Measurements from ENCODE around the gene SETBP1. TPM values are rescaled to one million over a fixed set of nuclear protein-coding genes. Genes with fewer than 3 reads are reported as not detected.
A peak's percentile ranks its signal among the peaks of the same experiment; 100 is the strongest.

The SETBP1 gene
- total RNA-seq, 1 donor from 2014 or later, result 51.0 TPM

DNA sequence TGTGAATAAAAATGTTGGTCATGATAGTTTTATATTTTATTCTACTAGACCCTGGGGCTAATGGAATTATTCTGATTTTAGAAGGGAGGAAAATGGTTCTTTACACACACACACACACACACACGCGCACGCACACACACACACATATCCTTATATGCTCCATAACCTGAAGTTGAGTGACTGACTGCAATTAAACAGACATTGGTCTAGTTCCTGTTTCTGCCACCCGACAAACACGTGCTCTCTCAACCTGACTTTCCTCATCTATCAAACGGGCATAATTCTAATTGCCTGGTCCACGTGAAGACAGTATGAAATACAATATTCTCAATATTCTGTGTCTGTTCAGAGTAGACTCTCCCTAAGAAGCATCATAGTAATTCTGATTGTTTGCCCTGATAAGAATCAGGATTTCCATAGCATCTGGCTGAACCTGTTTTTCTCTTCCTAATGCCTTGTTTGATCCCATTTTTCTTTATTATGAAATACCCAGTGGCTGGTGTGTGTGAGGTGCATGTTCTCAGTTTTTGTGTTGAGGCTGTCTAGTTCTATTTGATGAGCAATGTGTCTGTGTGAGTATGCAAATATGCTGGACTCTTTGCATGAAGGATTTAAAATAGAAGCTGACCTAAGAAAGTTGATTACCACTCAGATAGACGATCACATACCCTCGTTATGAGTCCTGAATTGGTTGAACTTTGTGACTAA, 51.0 kb downstream of the SETBP1 start:
- no peak for DNase-seq (ENCODE audit: low spot score)

- DNase-seq (ENCODE audit: low spot score), result no peak
These were observed 51.5 kb downstream of the SETBP1 start for GRCh38 chr18:44732238-44732563.

GRCh38 chr18:44732599-44732998, 51.9 kb downstream of the SETBP1 start:
- DNase-seq (ENCODE audit: low spot score), result no peak

GRCh38 chr18:44733069-44733753, 52.5 kb downstream of the SETBP1 start:
- no peak for DNase-seq (ENCODE audit: low spot score)

DNA sequence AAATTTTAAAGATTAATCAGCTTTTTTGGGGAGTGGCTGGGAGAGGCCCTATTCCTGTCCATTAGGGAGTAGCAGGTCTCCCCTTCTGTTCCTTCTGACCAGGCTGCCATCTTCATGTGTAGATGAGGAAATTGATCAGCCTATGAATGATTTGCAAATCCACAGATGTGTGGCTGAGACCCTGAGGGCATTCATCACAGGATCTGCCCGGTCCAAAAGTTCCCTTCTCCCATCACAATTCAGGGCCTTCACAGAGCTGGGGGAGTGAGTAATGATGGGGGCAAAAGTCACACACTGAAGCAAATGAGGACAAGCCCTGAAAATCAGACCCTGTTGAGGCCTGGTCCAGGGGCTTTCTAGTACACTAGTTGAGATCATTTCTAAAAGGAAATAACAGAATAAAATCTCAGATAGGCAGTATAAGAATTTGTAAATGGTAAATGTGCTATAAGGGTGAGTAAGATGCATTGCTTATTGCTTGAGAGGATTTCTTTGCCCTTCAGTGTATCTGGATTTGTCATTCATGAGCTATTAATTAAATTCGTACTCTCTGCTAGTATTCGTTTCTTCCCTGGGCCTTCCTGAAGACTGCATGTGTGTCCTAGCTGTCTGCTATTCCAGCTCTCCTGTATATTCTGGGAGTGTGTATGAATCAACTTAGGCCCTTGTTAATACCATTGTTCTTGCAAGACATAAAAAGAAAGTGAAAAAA, 53.2 kb downstream of the SETBP1 start:
- DNase-seq (ENCODE audit: low spot score), result no peak

DNA sequence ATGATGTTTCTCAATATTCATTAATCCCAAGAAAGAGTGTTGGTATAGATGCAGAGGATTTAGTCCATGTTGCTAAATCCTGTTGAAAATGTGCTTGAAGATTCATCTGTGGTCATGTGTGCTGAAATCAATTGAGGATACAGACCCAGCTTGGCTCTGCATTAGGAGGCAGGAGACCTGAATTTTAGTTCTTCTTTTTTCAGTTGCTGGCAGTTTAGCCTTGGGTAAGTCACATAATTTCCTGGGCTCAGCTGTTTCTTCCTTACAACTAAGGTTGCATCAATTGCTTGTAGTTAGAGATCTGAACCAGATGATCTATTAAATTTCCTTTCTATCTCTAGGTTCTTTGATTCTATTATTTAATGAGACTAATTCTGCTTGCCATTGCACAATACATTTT, 54.4 kb downstream of the SETBP1 start:
- DNase-seq (ENCODE audit: low spot score), result no peak

DNA sequence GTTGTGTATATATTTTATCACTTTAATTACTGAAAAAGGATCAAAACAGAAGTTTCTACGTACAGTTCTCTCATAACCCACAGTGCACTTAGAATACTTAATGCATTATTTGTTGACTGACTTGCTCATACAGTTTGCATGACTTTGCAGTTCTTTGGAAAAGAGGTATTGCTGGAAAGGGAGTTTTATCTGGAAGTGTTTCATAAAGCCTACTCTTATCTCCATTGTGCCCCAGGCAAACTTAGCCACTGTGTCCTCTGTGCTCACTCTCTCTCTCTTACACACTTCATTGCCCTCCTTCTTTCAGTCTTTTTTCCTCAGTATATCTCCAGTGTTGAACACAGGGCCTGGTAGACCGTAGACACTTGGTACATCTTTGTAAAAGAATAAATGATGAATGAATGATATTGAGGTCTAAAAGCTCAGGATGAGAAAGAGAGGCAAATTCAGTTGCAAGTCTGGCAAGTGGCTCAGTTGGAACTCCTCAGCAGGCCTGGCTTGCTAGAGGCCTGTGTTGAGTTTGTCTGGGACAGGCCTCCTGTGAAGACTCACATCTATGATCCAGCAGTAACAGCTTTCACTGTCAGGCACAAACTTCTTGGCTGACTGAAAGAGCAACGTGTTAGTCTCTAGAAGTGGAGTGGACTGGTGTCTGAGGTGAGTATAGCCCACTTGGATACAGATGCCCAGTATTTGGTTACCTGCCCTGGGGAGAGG, 56.1 kb downstream of the SETBP1 start:
- DNase-seq (ENCODE audit: low spot score), result no peak

DNA sequence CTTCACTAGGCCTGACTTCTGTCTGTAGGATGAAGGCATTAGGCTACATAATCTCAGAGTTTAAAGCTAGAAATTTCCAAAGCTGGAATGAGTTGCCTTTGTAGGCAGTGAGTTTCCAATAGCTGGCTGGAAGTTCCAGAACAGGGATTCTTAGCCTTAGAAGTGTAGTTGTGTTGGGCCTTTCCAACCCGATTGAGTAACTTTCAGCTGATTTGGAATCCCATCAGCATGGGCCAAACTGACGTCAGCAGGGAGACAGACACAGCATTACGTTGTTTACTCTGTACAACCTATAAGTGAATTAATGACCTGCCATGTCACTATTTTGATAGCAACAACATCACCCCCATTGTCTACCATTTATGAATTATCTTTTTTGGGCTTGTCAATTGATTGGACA, 56.9 kb downstream of the SETBP1 start:
- no peak for DNase-seq (ENCODE audit: low spot score)

- no peak for DNase-seq (ENCODE audit: low spot score)
These were observed 59.3 kb downstream of the SETBP1 start for GRCh38 chr18:44740000-44740399.

DNA sequence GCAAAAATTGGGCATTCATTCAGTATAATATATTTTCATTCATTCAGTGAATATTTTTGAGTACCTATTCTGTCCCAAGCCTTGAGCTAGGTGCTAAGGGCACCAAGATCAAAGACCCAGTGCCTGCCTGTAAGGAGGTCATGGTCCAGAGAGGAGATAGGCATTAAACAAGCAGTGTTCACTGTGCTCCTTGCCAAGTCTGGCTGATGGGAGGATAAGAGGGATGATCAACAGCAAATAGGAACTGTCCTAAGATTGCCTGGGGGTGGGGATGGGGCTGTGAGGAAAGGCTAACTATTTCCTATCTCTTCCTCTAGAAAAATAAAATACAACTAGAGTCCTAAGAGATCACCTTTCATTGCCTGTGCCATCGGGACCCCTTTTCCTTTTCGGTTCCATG, 60.4 kb downstream of the SETBP1 start:
- DNase-seq (ENCODE audit: low spot score), result no peak

- no peak for DNase-seq (ENCODE audit: low spot score)
These were observed 60.8 kb downstream of the SETBP1 start for GRCh38 chr18:44741511-44741910.

- no peak for DNase-seq (ENCODE audit: low spot score)
These were observed 61.4 kb downstream of the SETBP1 start for GRCh38 chr18:44742126-44742525.

DNA sequence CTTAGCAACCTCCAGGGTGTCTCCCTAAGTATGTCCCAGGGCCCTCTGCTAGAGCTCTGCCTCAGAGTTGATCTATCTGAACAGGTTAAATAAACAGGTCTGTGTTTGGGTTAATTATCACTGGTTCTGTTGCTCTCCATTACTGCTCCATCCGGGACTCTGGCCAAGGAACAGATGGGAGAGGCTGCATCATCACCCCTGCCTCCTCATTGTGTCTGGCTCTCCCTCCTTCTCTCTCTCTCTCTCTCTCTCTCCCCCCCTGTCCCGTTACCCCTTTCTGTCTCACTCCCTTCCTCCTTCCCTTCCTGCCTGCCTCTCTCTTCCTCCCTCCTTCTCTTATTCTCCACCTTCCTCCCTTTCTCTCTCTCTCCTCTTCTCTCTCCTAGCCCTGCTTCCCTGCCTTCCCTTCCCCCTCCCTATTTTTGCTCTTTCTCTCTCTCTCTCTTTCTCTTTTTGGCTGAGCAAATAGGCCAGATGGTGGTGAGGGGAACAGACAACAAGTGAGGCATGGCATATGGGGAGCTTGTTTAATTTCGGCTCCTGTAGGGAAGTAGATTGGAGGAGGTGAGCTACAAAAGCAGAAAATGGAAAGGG, 62.1 kb downstream of the SETBP1 start:
- peak; percentile 65 for DNase-seq (ENCODE audit: low spot score)

- DNase-seq (ENCODE audit: low spot score), result no peak
These were observed 62.9 kb downstream of the SETBP1 start for GRCh38 chr18:44743631-44744030.

- no peak for DNase-seq (ENCODE audit: low spot score)
These were observed 63.8 kb downstream of the SETBP1 start for GRCh38 chr18:44744161-44745121.

GRCh38 chr18:44747157-44747556, 66.5 kb downstream of the SETBP1 start:
- DNase-seq (ENCODE audit: low spot score), result no peak

GRCh38 chr18:44748582-44748981, 67.9 kb downstream of the SETBP1 start:
- no peak for DNase-seq (ENCODE audit: low spot score)

- no peak for DNase-seq (ENCODE audit: low spot score)
These were observed 70.1 kb downstream of the SETBP1 start for GRCh38 chr18:44750774-44751173.

GRCh38 chr18:44754567-44754966, 73.9 kb downstream of the SETBP1 start:
- DNase-seq (ENCODE audit: low spot score), result no peak

GRCh38 chr18:44758861-44759631, 78.4 kb downstream of the SETBP1 start:
- no peak for DNase-seq (ENCODE audit: low spot score)
